ENCODE results near the gene APOO. TPM values are rescaled to one million over a fixed set of nuclear protein-coding genes. Genes with fewer than 3 reads are reported as not detected.

APOO gene
- total and polyA plus RNA-seq, 3 donors from 2014 or later: 29.4 to 33.8 (median 31.1) TPM

GRCh38 chrX:23816179-23816578 is 91.6 kb downstream of the APOO start:
- intact Hi-C loops (cut with DNase I; ENCODE audit: low total_unique reads): no loop called here
- DNase-seq: no peak
- WGBS, 2 donors: 76 to 95% methylated on average over 3 to 4 of the region's 4 CpGs
- Histone ChIP-seq H3K36me3 (ENCODE audit: low read depth, missing control alignments) (no peaks in the 10 kb centered on the region), H3K4me1 (no peaks in the 10 kb centered on the region), H3K27ac (no peak overlapping the region), H3K9me3 (no peaks in the 10 kb centered on the region), H3K27me3 (no peaks in the 10 kb centered on the region), H3K4me3 (no peak overlapping the region)
- TF ChIP-seq POLR2A (IDR thresholded peaks at IDR 0.05) (no peak), CTCF (IDR thresholded peaks at IDR 0.05) (no peak)

- DNase-seq: no peak
- no peaks in the 10 kb centered on the region for H3K27me3 ChIP-seq
- TF ChIP-seq POLR2A (IDR thresholded peaks at IDR 0.05) (no peak), CTCF (IDR thresholded peaks at IDR 0.05) (no peak)
- no peaks in the 10 kb centered on the region for H3K9me3 ChIP-seq
- 93 to 96% methylated on average over 3 to 7 of the region's 7 CpGs for WGBS, 2 donors
- H3K36me3 ChIP-seq (ENCODE audit: low read depth, missing control alignments): no peaks in the 10 kb centered on the region
- no peak overlapping the region for H3K27ac ChIP-seq
- no peak overlapping the region for H3K4me3 ChIP-seq
- intact Hi-C loops (cut with DNase I; ENCODE audit: low total_unique reads): no loop called here
- no peaks in the 10 kb centered on the region for H3K4me1 ChIP-seq
These were observed 92.4 kb downstream of the APOO start for GRCh38 chrX:23815376-23815775.

GRCh38 chrX:23813808-23814207 is 93.9 kb downstream of the APOO start:
- no peaks in the 10 kb centered on the region for H3K36me3 ChIP-seq (ENCODE audit: low read depth, missing control alignments)
- 92 to 93% methylated on average over 1 of the region's 1 CpG for WGBS, 2 donors
- no peak for DNase-seq
- H3K9me3 ChIP-seq: no peaks in the 10 kb centered on the region
- no peaks in the 10 kb centered on the region for H3K27me3 ChIP-seq
- H3K4me1 ChIP-seq: no peaks in the 10 kb centered on the region
- TF ChIP-seq POLR2A (IDR thresholded peaks at IDR 0.05) (no peak), CTCF (IDR thresholded peaks at IDR 0.05) (no peak)
- H3K4me3 ChIP-seq: no peak overlapping the region
- intact Hi-C loops (cut with DNase I; ENCODE audit: low total_unique reads): no loop called here
- no peak overlapping the region for H3K27ac ChIP-seq

- H3K4me3 ChIP-seq: no peak overlapping the region
- no peaks in the 10 kb centered on the region for H3K36me3 ChIP-seq (ENCODE audit: low read depth, missing control alignments)
- WGBS, 2 donors: 78% methylated on average over 6 of the region's 6 CpGs
- no peaks in the 10 kb centered on the region for H3K9me3 ChIP-seq
- intact Hi-C loops (cut with DNase I; ENCODE audit: low total_unique reads): no loop called here
- DNase-seq: no peak
- peak overlapping the region in 1 of 2 donors; percentile 14 for H3K27ac ChIP-seq
- TF ChIP-seq CTCF (IDR thresholded peaks at IDR 0.05) (no peak), POLR2A (IDR thresholded peaks at IDR 0.05) (no peak)
- H3K4me1 ChIP-seq: no peaks in the 10 kb centered on the region
- no peaks in the 10 kb centered on the region for H3K27me3 ChIP-seq
These were observed 96.1 kb downstream of the APOO start for GRCh38 chrX:23811656-23812055.

- WGBS, 2 donors: 53 to 69% methylated on average over 10 of the region's 10 CpGs
- Histone ChIP-seq H3K27me3 (no peaks in the 10 kb centered on the region), H3K4me1 (no peaks in the 10 kb centered on the region), H3K27ac (peak overlapping the region in 1 of 2 donors; percentile 14), H3K4me3 (no peak overlapping the region), H3K9me3 (no peaks in the 10 kb centered on the region), H3K36me3 (ENCODE audit: low read depth, missing control alignments) (no peaks in the 10 kb centered on the region)
- no peak for TF ChIP-seq POLR2A (IDR thresholded peaks at IDR 0.05)
- TF ChIP-seq CTCF (IDR thresholded peaks at IDR 0.05): no peak
- intact Hi-C loops (cut with DNase I; ENCODE audit: low total_unique reads): no loop called here
- no peak for DNase-seq
These were observed 96.6 kb downstream of the APOO start for GRCh38 chrX:23811108-23811651.

Data from testis (tissue), 3 donors.